Measurements from ENCODE around the gene ATP8B3. TPM values are rescaled to one million over a fixed set of nuclear protein-coding genes. Genes with fewer than 3 reads are reported as not detected.

Gene ATP8B3
- total and polyA plus RNA-seq, 9 of the 15 experiments (the other 6 are each of a cell fraction or from before 2014, with no cell fraction given): 1.2 to 12.3 (median 3.8) TPM

DNA sequence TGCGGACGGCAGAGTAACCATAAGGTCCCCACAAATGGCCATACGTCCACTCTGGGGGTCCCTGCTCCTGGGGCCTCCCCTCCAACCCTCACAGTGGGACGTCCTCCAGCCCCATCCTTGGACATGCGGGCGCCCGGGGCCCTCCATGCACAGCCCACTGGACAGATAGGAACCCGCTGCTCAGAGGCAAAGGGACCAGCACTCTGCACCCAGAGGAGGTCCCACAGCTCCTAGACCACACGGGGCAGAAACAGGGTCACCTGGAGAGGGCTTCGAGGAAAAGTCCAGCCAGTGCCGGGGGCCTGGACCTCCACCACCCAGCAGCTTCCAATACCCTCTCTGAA lies 25.1 kb upstream of the ATP8B3 start (continued):
- TF ChIP-seq HNRNPUL1 (IDR thresholded peaks at IDR 0.05; ENCODE audit: low read length): no peak
- no peak for TF ChIP-seq EGR1 (conservative IDR thresholded peaks at IDR 0.05)
- no peak for TF ChIP-seq RBM39 (optimal IDR thresholded peaks at IDR 0.05; ENCODE audit: low read depth, low read length)
- peak; percentile 16; the same call in 1 of the 2 replicates for TF ChIP-seq ZFX (CRISPR knock-in tag; IDR thresholded peaks at IDR 0.05)
- peak; percentile 64 for TF ChIP-seq POLR2G (IDR thresholded peaks at IDR 0.05; ENCODE audit: low read depth, low read length)
- no peak for TF ChIP-seq ARID3A (IDR thresholded peaks at IDR 0.05; ENCODE audit: borderline replicate concordance, low read depth, low read length)
- TF ChIP-seq, protein P1, sequence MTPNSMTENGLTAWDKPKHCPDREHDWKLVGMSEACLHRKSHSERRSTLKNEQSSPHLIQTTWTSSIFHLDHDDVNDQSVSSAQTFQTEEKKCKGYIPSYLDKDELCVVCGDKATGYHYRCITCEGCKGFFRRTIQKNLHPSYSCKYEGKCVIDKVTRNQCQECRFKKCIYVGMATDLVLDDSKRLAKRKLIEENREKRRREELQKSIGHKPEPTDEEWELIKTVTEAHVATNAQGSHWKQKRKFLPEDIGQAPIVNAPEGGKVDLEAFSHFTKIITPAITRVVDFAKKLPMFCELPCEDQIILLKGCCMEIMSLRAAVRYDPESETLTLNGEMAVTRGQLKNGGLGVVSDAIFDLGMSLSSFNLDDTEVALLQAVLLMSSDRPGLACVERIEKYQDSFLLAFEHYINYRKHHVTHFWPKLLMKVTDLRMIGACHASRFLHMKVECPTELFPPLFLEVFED (CRISPR knock-in tag; conservative IDR thresholded peaks at IDR 0.05): no peak
